HG02938 (cell line): ENCODE measurements around the gene ATP10A.
A peak's percentile ranks its signal among the peaks of the same experiment; 100 is the strongest.

Experiments used
- ATAC-seq: cut with Tn5 transposase; IDR thresholded peaks from one replicate; pipeline ENCODE4 v1.9.1; 2021; ENCODE audit warnings: mild to moderate bottlenecking, moderate library complexity; ENCODE audit not compliant: unreplicated experiment

ATP10A gene

DNA sequence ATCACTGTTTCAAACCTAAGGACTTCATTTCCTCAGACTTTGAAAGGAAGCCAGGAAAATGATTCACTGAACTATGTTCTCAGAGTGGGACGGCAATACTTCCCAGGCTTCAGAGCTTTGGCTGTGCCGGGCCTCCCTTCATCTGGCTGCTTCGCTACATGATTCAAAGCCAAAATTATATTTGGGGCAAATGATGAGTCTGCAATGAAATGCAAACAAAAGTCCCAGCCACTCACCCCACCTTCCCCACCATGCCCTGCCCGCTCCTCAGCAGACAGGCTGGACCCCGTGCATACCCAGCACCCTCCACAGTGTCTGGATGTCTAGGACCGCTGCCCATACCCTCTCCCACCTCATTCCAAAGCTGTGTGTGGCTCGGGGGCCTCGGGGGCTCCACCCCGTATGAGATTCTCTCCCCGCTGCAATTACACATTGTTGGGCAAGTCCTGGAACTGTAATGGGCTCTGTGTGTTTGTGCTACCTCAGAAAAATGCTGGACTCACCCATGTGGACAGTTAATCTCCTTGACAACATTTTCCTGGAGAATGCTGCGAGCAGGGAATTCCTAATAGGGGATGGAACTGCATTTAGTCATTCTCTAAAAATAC, 32.2 kb downstream of the ATP10A start:
- ATAC-seq, result no peak

GRCh38 chr15:25829073-25829472, 34.1 kb downstream of the ATP10A start:
- no peak for ATAC-seq

GRCh38 chr15:25825207-25825606, 37.9 kb downstream of the ATP10A start:
- ATAC-seq, result no peak

DNA sequence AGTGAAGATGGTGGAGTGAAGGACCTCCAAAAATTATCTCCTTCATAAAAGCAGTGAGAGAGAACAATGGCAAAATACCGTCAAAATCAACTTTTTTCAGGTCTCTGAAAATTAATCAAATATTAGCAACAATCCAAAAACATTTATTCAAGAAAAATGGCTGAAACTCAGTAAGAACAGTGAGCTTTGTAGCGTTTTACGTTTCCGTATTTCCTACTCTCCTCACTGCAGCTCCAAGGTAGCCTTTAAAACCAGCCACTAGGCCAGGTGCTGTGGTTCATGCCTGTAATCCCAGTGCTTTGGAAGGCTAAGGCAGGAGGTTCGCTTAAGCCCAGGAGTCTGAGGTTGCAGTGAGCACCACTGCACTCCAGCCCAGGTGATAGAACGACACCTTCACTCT, 38.5 kb downstream of the ATP10A start:
- no peak for ATAC-seq

DNA sequence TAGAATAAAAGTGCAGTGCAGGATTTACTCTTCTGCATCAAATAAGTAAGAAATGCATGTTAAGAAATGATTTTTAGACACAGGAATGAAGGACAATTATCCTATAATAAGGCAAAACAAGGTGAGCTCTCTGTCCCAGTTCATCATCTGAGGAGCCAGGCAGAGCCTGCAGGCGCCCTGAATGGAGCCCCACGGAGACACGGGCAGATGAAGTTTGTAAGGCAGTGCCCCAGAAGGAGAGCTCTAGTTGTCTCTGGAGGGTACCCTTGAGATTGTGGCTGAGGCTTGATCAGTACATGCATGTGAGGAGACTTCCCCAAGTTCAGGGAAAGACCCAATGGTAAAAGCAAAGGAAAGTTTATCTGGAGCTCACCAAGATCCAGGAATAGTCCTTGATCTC, 50.3 kb downstream of the ATP10A start:
- no peak for ATAC-seq

- ATAC-seq, result no peak
These were observed 51.1 kb downstream of the ATP10A start for GRCh38 chr15:25812073-25812472.

DNA sequence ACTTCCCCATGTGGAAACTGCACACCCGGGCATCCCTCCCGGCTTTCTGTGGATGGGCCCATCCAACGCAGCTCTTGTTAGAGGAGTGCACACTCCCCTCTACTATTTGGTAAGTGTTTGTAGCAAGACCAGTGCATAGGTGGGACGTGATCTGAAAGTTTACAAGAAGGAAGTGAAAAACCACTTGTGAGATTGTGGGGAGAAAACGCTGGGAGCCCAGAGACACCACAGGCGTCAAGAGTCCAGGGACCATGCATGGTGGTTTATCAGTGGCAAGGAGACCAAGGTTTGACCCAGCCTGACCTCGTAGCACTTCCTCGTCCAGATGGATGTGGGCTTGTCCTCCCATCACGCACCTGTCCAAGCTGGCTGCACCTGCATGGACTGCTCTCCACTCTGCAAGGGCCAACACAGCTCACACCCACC, 51.6 kb downstream of the ATP10A start:
- peak; percentile 85 for ATAC-seq

- ATAC-seq, result no peak
These were observed 52.5 kb downstream of the ATP10A start for GRCh38 chr15:25810631-25811091.

DNA sequence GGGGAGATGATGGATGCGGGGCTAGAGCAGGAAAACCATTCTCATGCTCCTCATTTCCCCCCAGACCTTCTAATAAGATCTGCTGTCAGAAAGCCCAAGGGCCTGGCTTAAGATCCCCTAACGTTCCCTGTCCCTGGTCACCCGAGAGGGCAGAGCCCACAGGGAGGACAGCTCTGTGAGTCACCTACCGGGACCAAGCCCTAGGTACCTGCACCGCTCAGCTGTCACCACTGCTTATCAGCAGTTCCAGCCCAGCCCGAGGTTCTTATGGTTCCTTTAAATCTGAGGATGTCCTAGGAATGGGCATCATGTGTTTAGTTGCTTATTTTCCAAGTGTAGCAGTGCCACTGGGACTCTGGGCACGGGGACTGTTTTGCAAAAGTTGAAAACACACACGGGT, 53.0 kb downstream of the ATP10A start:
- ATAC-seq, result no peak

- no peak for ATAC-seq
These were observed 56.1 kb downstream of the ATP10A start for GRCh38 chr15:25807063-25807462.

- no peak for ATAC-seq
These were observed 58.1 kb downstream of the ATP10A start for GRCh38 chr15:25805031-25805430.

DNA sequence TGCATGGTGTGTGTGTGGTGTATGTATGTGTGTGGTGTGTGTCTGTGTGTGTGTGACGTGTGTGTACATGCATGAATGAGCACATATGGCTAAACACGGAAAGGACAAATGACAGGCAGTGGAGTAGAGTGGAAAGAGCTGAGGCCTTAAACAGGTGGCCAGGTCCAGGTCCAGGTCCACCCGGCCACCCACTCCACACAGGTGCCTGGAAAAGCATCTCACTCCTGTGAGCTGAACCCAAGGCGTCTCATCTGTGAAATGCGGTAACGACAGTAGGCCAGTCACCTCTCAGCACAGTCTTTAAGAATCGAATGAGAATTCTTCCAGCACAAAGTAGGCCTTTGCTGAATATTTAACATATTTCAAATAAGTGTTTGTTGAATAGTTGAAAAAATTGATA, 58.7 kb downstream of the ATP10A start:
- no peak for ATAC-seq

DNA sequence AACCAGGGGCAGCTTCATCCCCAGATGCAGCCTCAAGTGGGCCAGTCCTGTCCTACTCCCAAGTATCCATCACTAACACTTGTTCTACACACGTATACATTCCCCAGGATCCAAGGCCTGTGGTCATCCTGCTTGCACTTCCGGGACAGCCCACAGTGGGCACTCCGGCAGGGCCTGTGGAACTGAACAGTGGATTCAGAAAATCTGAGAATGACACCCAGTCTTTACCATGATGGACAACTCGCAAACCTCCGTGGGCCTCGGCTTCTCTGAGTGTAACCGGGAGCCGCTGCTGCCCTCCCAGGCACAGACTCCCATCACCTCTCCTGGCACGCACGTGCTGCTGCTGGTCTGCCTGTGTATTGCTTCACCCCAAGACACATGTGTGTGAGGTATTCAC, 59.6 kb downstream of the ATP10A start:
- no peak for ATAC-seq

DNA sequence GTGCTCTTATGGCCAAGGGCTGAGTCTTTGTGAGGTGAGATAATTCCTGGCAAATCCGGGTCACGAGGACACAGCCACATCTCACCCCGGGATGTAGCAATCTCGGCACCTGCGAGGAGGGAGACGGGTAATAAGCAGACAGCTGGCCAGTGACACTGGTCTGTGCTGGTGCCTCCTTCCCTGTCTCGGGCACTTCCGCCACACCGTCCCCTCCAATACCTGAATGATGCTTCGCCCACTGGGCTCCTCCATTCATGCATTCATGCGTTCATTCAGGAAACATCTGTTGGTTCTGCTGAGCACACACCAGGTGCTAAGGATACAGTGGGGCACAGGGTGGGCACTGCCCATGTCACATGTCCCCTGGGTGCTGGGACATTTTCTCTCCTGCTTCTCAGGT, 60.1 kb downstream of the ATP10A start:
- no peak for ATAC-seq

DNA sequence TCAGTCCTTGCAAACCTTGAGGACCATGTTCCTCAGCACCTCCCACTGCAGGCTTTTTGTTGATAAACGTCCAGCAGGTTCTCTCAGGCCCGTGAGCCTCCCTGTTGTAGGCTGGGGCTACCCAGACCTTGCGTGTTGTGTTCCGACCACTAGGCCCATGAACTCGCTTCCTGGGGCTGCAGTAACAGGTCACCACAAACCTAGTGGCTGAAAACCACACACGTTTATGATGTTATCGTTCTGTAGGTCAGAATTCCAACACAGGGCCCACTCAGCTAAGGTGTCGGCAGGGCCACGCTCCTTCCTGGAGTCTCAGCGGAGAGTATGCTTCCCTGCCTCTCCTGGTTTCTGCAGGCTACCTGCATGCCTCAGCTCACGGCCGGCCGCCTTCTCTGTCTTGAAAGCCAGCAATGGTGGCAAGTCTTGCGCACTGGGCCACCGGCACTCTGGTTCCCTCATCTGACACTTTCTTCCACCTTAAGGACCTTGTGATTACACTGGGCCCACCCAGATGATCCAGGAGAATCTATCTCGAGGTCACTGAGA, 60.8 kb downstream of the ATP10A start:
- no peak for ATAC-seq

DNA sequence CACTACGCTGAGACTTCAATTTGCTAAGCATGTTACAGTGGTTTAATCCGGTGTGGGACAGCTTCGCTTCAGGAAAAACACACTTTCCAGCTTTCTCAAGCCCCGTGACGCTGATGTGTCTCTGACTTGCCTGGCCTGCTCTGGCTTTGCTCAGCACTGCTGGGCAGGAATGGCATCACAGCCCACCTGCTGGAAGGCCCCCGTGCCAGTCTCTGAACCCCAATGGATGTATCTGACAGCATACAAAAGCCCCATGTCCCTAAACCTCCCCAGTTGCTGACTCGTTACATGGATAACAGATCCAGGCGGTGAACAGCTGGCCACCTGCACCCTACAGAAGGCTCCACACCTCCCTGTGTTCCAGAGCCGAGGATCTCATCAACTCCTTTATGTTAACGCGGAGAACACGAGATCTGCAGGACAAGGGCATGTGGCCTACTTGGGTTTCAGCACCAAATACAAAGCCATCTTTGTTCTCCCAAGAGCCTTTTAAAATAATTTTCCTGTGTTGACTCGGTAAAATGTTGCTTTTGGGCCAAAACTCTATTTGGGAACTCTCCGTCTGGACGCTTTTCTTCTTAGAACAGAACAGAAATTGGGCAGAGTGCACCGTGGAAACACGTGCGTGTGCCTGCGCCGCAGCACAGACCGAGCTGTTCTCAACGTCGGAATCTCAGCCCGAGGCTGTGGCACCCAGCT, 61.4 kb downstream of the ATP10A start:
- no peak for ATAC-seq

GRCh38 chr15:25800761-25801515, 62.2 kb downstream of the ATP10A start:
- no peak for ATAC-seq

- no peak for ATAC-seq
These were observed 63.0 kb downstream of the ATP10A start for GRCh38 chr15:25799906-25800700.

DNA sequence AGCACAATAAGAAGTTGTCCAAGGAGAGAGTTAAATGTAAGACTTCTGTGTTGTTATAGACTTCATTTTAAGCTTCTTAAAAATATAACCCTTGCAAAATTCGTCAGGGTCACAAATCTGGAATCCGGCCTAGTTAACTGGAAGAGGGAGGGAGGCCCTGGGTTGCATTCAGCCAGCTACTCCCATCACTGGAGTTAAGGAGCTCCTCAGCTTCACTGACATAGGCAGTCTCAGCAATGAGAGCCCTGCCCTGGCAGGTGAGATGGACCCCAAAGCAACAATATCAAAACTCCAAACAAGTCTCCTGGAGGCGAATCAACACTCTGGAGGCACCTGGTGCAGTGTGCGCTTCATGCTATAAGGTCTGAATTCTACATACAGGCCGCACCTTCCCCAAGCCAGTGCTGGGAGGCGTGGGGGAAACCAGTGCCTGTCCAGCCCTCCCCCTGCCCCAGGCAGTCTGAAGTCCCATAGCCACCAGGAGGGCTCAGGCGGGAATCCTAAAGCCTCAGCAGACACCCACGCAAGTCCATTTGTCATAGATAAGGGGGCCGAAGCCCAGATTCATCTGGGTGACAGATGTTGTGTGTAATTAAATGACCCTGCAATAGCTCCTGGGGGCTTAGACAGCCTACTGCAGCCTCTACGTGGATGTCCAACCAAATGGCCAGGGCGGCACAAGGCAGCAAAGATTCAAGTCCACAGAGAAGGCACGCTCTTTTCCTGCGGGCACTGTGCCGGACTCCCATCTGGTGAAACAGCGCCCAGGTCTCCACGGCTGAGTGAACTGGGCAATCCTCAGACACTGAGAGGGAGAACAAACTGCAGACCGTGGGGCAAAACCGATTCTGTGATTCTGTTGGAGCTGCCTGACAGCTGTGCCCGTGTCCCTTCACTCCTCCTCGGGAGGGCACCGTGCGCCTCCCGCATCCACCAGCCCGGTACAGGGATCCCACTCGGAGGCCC, 64.9 kb downstream of the ATP10A start:
- ATAC-seq, result no peak

GRCh38 chr15:25797511-25797935, 65.6 kb downstream of the ATP10A start:
- no peak for ATAC-seq
